ENCODE data around the gene OR52L1. TPM values are rescaled to one million over a fixed set of nuclear protein-coding genes. Genes with fewer than 3 reads are reported as not detected.

OR52L1 gene
- total RNA-seq, 2 donors from 2014 or later = 0.33 TPM; not detected in 1

- no peak for DNase-seq
- H3K36me3 Mint-ChIP-seq (ENCODE audit: low read depth) = no peaks in the 10 kb centered on the region
These were observed 5.4 kb upstream of the OR52L1 start for GRCh38 chr11:5992150-5992549.

GRCh38 chr11:5989203-5989602 lies 2.4 kb upstream of the OR52L1 start:
- Mint-ChIP-seq H3K27ac (no peak overlapping the region), H3K4me3 (no peak overlapping the region)
- WGBS, 2 experiments (ENCODE audit: insufficient coverage in 1 of 2, insufficient read length in 1 of 2) = 89 to 95% methylated on average over 3 of the region's 4 CpGs

More at GRCh38 chr11:5992150-5992549, 5.4 kb upstream of the OR52L1 start:
- Mint-ChIP-seq H3K4me3 (no peak overlapping the region), H3K4me1 (peaks cover 7% of the 10 kb centered on the region), H3K9me3 (no peaks in the 10 kb centered on the region), H3K27me3 (ENCODE audit: insufficient read depth) (peaks cover 6% of the 10 kb centered on the region), H3K27ac (no peak overlapping the region)
- Histone ChIP-seq H3K4me1 (ENCODE audit: control insufficient read depth, insufficient read depth, low read length) (peaks cover 4% of the 10 kb centered on the region), H3K9me3 (ENCODE audit: control insufficient read depth, low read length) (no peaks in the 10 kb centered on the region), H3K4me3 (ENCODE audit: low read length) (no peak overlapping the region), H3K27me3 (ENCODE audit: control insufficient read depth, insufficient read depth, low read length, poor library complexity, severe bottlenecking) (peaks cover 12% of the 10 kb centered on the region), H3K9ac (ENCODE audit: extremely low read depth, low read length, poor library complexity, severe bottlenecking) (no peak overlapping the region), H3K36me3 (ENCODE audit: control insufficient read depth, insufficient read depth, low read length) (no peaks in the 10 kb centered on the region), H3K27ac (ENCODE audit: low read depth, low read length) (no peak overlapping the region)
- no peak for TF ChIP-seq CTCF (conservative IDR thresholded peaks at IDR 0.05)
- 87 to 92% methylated on average over 3 of the region's 3 CpGs for WGBS, 2 experiments (ENCODE audit: insufficient coverage in 1 of 2, insufficient read length in 1 of 2)

GRCh38 chr11:5983443-5983842 lies 3.3 kb downstream of the OR52L1 start:
- Mint-ChIP-seq H3K4me3 (no peak overlapping the region), H3K4me1 (no peaks in the 10 kb centered on the region), H3K36me3 (ENCODE audit: low read depth) (no peaks in the 10 kb centered on the region), H3K27me3 (ENCODE audit: insufficient read depth) (peaks cover 4% of the 10 kb centered on the region), H3K9me3 (peaks cover 12% of the 10 kb centered on the region), H3K27ac (no peak overlapping the region)
- Histone ChIP-seq H3K27ac (ENCODE audit: low read depth, low read length) (no peak overlapping the region), H3K9me3 (ENCODE audit: control insufficient read depth, low read length) (no peaks in the 10 kb centered on the region), H3K4me1 (ENCODE audit: control insufficient read depth, insufficient read depth, low read length) (no peaks in the 10 kb centered on the region), H3K4me3 (ENCODE audit: low read length) (no peak overlapping the region), H3K9ac (ENCODE audit: extremely low read depth, low read length, poor library complexity, severe bottlenecking) (no peak overlapping the region), H3K27me3 (ENCODE audit: control insufficient read depth, insufficient read depth, low read length, poor library complexity, severe bottlenecking) (no peaks in the 10 kb centered on the region), H3K36me3 (ENCODE audit: control insufficient read depth, insufficient read depth, low read length) (no peaks in the 10 kb centered on the region)
- no peak for DNase-seq
- peak; percentile 72 for TF ChIP-seq CTCF (conservative IDR thresholded peaks at IDR 0.05)
- no CpG with 5 or more reads among the region's 1 CpG for WGBS, 2 experiments (ENCODE audit: insufficient coverage in 1 of 2, insufficient read length in 1 of 2)

More at GRCh38 chr11:5989203-5989602, 2.4 kb upstream of the OR52L1 start:
- H3K36me3 ChIP-seq (ENCODE audit: control insufficient read depth, insufficient read depth, low read length) = no peaks in the 10 kb centered on the region
- Mint-ChIP-seq H3K36me3 (ENCODE audit: low read depth) (no peaks in the 10 kb centered on the region), H3K9me3 (no peaks in the 10 kb centered on the region), H3K4me1 (peaks cover 7% of the 10 kb centered on the region), H3K27me3 (ENCODE audit: insufficient read depth) (peaks cover 1% of the 10 kb centered on the region)
- no peak overlapping the region for H3K9ac ChIP-seq (ENCODE audit: extremely low read depth, low read length, poor library complexity, severe bottlenecking)
- peaks cover 4% of the 10 kb centered on the region for H3K27me3 ChIP-seq (ENCODE audit: control insufficient read depth, insufficient read depth, low read length, poor library complexity, severe bottlenecking)
- DNase-seq = no peak
- H3K4me1 ChIP-seq (ENCODE audit: control insufficient read depth, insufficient read depth, low read length) = peaks cover 4% of the 10 kb centered on the region
- no peak for TF ChIP-seq CTCF (conservative IDR thresholded peaks at IDR 0.05)
- H3K4me3 ChIP-seq (ENCODE audit: low read length) = no peak overlapping the region
- no peak overlapping the region for H3K27ac ChIP-seq (ENCODE audit: low read depth, low read length)
- no peaks in the 10 kb centered on the region for H3K9me3 ChIP-seq (ENCODE audit: control insufficient read depth, low read length)
